Measurements from ENCODE around the gene PCDHGA12. TPM values are rescaled to one million over a fixed set of nuclear protein-coding genes. Genes with fewer than 3 reads are reported as not detected.

PCDHGA12 gene
- total and polyA plus RNA-seq, 2 experiments from 2014 or later = 0.66 to 0.70 TPM

GRCh38 chr5:141441571-141442170 lies 11.4 kb downstream of the PCDHGA12 start:
- Histone ChIP-seq H2AFZ (no peak overlapping the region), H3K27me3 (no peaks in the 10 kb centered on the region), H3K4me2 (no peak overlapping the region), H3K79me2 (peaks cover 6% of the 10 kb centered on the region), H4K20me1 (ENCODE audit: insufficient read depth, poor library complexity, severe bottlenecking) (no peaks in the 10 kb centered on the region), H3K36me3 (replicated peaks; ENCODE audit: insufficient read depth, low read depth) (no peaks in the 10 kb centered on the region), H3K9me2 (replicated peaks; ENCODE audit: insufficient read depth) (no peaks in the 10 kb centered on the region), H3K4me1 (ENCODE audit: insufficient read depth) (no peaks in the 10 kb centered on the region), H3K27ac (no peak overlapping the region), H3K4me3 (no peak overlapping the region), H3K9me3 (ENCODE audit: low read depth) (peaks cover under 1% of the 10 kb centered on the region)
- WGBS (ENCODE audit: low lambda C conversion rate, missing lambda C conversion rate) = 97% methylated on average over 48 of the region's 50 CpGs
- no peak for TF ChIP-seq CTCF (IDR thresholded peaks at IDR 0.05; ENCODE audit: poor library complexity)
- TF ChIP-seq EZH2phosphoT487 (IDR thresholded peaks at IDR 0.05; ENCODE audit: low read depth, severe bottlenecking, unreplicated experiment) = no peak
- TF ChIP-seq EZH2 (IDR thresholded peaks at IDR 0.05; ENCODE audit: borderline replicate concordance) = no peak
- DNase-seq (ENCODE audit: low spot score) = no peak

- Histone ChIP-seq H3K79me2 (peaks cover 6% of the 10 kb centered on the region), H3K27ac (no peak overlapping the region), H3K9me3 (ENCODE audit: low read depth) (no peaks in the 10 kb centered on the region), H3K4me3 (no peak overlapping the region), H3K9me2 (replicated peaks; ENCODE audit: insufficient read depth) (no peaks in the 10 kb centered on the region), H2AFZ (no peak overlapping the region), H3K4me1 (ENCODE audit: insufficient read depth) (no peaks in the 10 kb centered on the region), H3K4me2 (no peak overlapping the region), H3K36me3 (replicated peaks; ENCODE audit: insufficient read depth, low read depth) (no peaks in the 10 kb centered on the region), H4K20me1 (ENCODE audit: insufficient read depth, poor library complexity, severe bottlenecking) (no peaks in the 10 kb centered on the region), H3K27me3 (no peaks in the 10 kb centered on the region)
- WGBS (ENCODE audit: low lambda C conversion rate, missing lambda C conversion rate) = 94% methylated on average over 3 of the region's 3 CpGs
- DNase-seq (ENCODE audit: low spot score) = no peak
- TF ChIP-seq EZH2phosphoT487 (IDR thresholded peaks at IDR 0.05; ENCODE audit: low read depth, severe bottlenecking, unreplicated experiment) (no peak), CTCF (IDR thresholded peaks at IDR 0.05; ENCODE audit: poor library complexity) (no peak), EZH2 (IDR thresholded peaks at IDR 0.05; ENCODE audit: borderline replicate concordance) (no peak)
Measured at GRCh38 chr5:141465351-141465750, 35.0 kb downstream of the PCDHGA12 start.

- peaks cover 38% of the 10 kb centered on the region for H3K79me2 ChIP-seq
- no peaks in the 10 kb centered on the region for H4K20me1 ChIP-seq (ENCODE audit: insufficient read depth, poor library complexity, severe bottlenecking)
- peak within 1 kb of the TSS; percentile 84 for H3K27ac ChIP-seq
- TF ChIP-seq CTCF (IDR thresholded peaks at IDR 0.05; ENCODE audit: poor library complexity) (peak; percentile 38), EZH2 (IDR thresholded peaks at IDR 0.05; ENCODE audit: borderline replicate concordance) (no peak)
- H3K4me2 ChIP-seq = peak within 1 kb of the TSS; percentile 82
- H2AFZ ChIP-seq = peak within 1 kb of the TSS; percentile 60
- no peaks in the 10 kb centered on the region for H3K9me2 ChIP-seq (replicated peaks; ENCODE audit: insufficient read depth)
- H3K9me3 ChIP-seq (ENCODE audit: low read depth) = no peaks in the 10 kb centered on the region
- H3K4me3 ChIP-seq = peak within 1 kb of the TSS; percentile 47
- H3K36me3 ChIP-seq (replicated peaks; ENCODE audit: insufficient read depth, low read depth) = no peaks in the 10 kb centered on the region
- peaks cover 5% of the 10 kb centered on the region for H3K4me1 ChIP-seq (ENCODE audit: insufficient read depth)
- DNase-seq (ENCODE audit: low spot score) = peak; percentile 93
- no peaks in the 10 kb centered on the region for H3K27me3 ChIP-seq
- 3% methylated on average over 28 of the region's 28 CpGs for WGBS (ENCODE audit: low lambda C conversion rate, missing lambda C conversion rate)
Measured at GRCh38 chr5:141475625-141476131, 45.4 kb downstream of the PCDHGA12 start, which contains the start of gene PCDHGC3. TSS of gene PCDHGC3 (plus strand) at chr5:141475966. CDS start at chr5:141476117, 151 bp downstream.
